Epithelial cell of esophagus (primary cell): Measurements from ENCODE around the gene TBC1D7.
"Not testable (repeated sequence)": the region's sequence is repeated elsewhere in the genome, so short reads cannot be mapped to it uniquely, and the experiment has no call there.

ENCODE experiments used
- DNase-seq: peaks from one replicate; pipeline ENCODE4 v3.0.0; 2010; ENCODE audit warnings: low read depth
- H3K4me3 ChIP-seq: 2 replicates; pipeline ENCODE4 v1.5.1; 2011; ENCODE audit warnings: mild to moderate bottlenecking, low read length, control low read depth
- CTCF ChIP-seq: IDR thresholded peaks from 2 replicates; pipeline ENCODE4 v1.5.1; 2011; ENCODE audit warnings: low read depth, mild to moderate bottlenecking, low read length, control low read depth, inconsistent platforms; ENCODE audit not compliant: insufficient read depth; ENCODE audit errors: missing control alignments

TBC1D7 gene

GRCh38 chr6:13336553-13336952, 8.2 kb upstream of the TBC1D7 start:
- DNase-seq: peak; percentile 93
- H3K4me3 ChIP-seq: no peak overlapping the region
- TF ChIP-seq CTCF: peak; percentile 96

GRCh38 chr6:13334953-13335352, 6.6 kb upstream of the TBC1D7 start:
- peak; percentile 37 for DNase-seq
- H3K4me3 ChIP-seq: no peak overlapping the region
- no peak for TF ChIP-seq CTCF

GRCh38 chr6:13332349-13332706, 4.0 kb upstream of the TBC1D7 start:
- TF ChIP-seq CTCF: no peak

GRCh38 chr6:13331516-13332348, 3.4 kb upstream of the TBC1D7 start:
- DNase-seq: peak; percentile 34
- peak; percentile 44 for TF ChIP-seq CTCF
- H3K4me3 ChIP-seq: no peak overlapping the region

More at GRCh38 chr6:13332349-13332706, 4.0 kb upstream of the TBC1D7 start:
- no peak for DNase-seq
- H3K4me3 ChIP-seq: no peak overlapping the region

- no peak for TF ChIP-seq CTCF
- no peak for DNase-seq
- H3K4me3 ChIP-seq: peak overlapping the region; percentile 97
These were observed 492 bp upstream of the TBC1D7 start for GRCh38 chr6:13328875-13329183.

GRCh38 chr6:13327691-13328075, 654 bp downstream of the TBC1D7 start:
- no peak for DNase-seq
- no peak for TF ChIP-seq CTCF
- peak overlapping the region; percentile 97 for H3K4me3 ChIP-seq

GRCh38 chr6:13326031-13326586, 2.2 kb downstream of the TBC1D7 start:
- DNase-seq, H3K4me3 ChIP-seq: not testable (repeated sequence)
